ENCODE results near the gene LENG8. TPM values are rescaled to one million over a fixed set of nuclear protein-coding genes. Genes with fewer than 3 reads are reported as not detected.

Gene LENG8
- total RNA-seq, 4 donors from 2014 or later = 57.9 to 195 (median 64.1) TPM

DNA sequence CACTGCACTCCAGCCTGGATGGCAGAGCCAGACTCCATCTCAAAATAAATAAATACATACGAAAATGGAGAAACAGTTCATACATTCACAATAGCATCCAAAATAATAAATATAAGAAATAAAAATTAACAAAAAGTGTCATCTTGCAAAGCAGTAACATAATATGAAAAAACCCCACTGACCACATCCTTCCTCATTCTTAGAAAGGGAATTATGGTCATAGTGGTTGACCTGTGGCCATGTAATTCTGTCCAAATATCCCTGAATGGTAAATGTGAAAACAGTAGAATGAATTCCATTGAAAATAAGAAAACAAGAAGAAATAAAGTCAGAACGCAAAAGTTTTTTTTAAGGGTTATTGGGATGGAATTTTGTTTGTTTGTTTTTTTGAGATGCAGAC is 31.1 kb downstream of the LENG8 start:
- WGBS, 2 donors = 76 to 78% methylated on average over 2 of the region's 2 CpGs
- H3K4me3 ChIP-seq (ENCODE audit: low read depth, poor library complexity, severe bottlenecking) = no peak overlapping the region
- DNase-seq (ENCODE audit: low spot score in 2 of 2) = no peak
- TF ChIP-seq, protein P1, sequence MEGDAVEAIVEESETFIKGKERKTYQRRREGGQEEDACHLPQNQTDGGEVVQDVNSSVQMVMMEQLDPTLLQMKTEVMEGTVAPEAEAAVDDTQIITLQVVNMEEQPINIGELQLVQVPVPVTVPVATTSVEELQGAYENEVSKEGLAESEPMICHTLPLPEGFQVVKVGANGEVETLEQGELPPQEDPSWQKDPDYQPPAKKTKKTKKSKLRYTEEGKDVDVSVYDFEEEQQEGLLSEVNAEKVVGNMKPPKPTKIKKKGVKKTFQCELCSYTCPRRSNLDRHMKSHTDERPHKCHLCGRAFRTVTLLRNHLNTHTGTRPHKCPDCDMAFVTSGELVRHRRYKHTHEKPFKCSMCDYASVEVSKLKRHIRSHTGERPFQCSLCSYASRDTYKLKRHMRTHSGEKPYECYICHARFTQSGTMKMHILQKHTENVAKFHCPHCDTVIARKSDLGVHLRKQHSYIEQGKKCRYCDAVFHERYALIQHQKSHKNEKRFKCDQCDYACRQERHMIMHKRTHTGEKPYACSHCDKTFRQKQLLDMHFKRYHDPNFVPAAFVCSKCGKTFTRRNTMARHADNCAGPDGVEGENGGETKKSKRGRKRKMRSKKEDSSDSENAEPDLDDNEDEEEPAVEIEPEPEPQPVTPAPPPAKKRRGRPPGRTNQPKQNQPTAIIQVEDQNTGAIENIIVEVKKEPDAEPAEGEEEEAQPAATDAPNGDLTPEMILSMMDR (IDR thresholded peaks at IDR 0.05) = no peak
- TF ChIP-seq POLR2A (IDR thresholded peaks at IDR 0.05) = no peak
- intact Hi-C loops (cut with DNase I; ENCODE audit: low total_unique reads) = no loop called here

DNA sequence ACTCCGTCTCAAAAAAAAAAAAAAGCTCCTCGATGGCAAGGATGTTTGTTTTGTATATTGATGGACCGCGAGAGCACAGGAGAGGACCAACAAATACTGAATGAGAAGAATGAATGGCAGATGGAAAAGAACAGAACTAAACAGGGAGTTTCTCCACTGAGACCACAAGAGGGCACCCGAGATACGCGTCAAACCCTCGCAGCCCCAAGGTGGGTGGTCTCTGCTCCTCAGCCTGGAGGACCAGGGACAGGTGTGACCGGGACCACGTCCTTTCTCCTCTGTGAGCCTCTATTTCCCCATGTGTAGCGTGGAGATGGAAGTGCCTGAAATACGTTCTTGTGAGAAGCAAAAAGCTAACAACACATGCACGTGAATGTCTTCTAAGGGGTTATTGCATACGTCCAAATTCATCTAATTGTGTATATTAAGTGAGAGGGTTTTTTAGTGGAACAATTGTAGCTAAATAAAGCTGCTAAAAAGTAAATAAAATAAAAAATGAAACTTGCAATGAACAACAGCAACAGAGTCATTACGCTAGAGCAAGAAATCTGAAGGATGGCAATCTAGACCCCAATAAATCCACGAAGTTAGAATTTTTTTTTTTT is 32.4 kb downstream of the LENG8 start:
- intact Hi-C loops (cut with DNase I; ENCODE audit: low total_unique reads) = no loop called here
- no peak for DNase-seq (ENCODE audit: low spot score in 2 of 2)
- TF ChIP-seq POLR2A (IDR thresholded peaks at IDR 0.05) = no peak
- TF ChIP-seq, protein P1 (IDR thresholded peaks at IDR 0.05) = no peak
- WGBS, 2 donors = 11 to 12% methylated on average over 16 of the region's 16 CpGs
- H3K4me3 ChIP-seq (ENCODE audit: low read depth, poor library complexity, severe bottlenecking) = no peak overlapping the region

DNA sequence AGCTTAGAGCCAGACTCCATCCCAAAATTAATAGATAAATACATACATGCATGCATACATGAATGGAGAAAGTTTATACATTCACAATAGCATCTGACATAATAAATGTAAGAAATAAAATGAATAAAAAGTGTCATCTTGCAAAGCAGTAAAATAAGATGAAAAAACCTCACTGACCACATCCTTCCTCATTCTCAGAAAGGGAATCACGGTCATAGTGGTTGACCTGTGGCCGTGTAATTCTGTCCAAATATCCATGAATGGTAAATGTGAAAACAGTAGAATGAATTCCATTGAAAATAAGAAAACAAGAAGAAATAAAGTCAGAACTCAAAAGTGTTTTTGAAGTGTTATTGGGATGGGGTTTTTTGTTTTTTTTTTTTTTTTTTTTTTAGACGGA is 33.9 kb downstream of the LENG8 start:
- intact Hi-C loops (cut with DNase I; ENCODE audit: low total_unique reads) = no loop called here
- 66 to 68% methylated on average over 3 of the region's 3 CpGs for WGBS, 2 donors
- DNase-seq (ENCODE audit: low spot score in 2 of 2) = no peak
- no peak overlapping the region for H3K4me3 ChIP-seq (ENCODE audit: low read depth, poor library complexity, severe bottlenecking)
- TF ChIP-seq, protein P1 (IDR thresholded peaks at IDR 0.05) = no peak
- no peak for TF ChIP-seq POLR2A (IDR thresholded peaks at IDR 0.05)

DNA sequence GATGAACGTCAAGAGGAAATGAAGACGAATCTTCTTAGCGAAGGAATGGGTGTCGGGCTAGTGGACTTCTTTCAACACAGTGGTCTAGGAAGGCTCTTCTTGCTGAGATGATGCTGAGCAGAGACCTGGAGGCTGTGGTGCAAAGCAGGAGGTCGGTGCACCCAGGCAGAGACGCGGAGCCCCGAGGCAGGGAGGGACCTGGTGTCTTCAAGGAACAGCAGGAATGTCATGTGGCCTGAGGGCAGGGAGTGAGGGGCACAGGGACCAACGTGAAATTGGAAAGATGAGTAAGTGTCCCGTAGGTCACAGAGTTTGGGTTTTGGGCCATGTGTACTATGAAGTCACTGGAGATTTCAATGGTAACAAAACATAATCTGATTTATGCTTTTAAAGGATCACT is 35.5 kb downstream of the LENG8 start:
- no peak for TF ChIP-seq POLR2A (IDR thresholded peaks at IDR 0.05)
- TF ChIP-seq, protein P1 (IDR thresholded peaks at IDR 0.05) = no peak
- 66 to 68% methylated on average over 10 of the region's 10 CpGs for WGBS, 2 donors
- H3K4me3 ChIP-seq (ENCODE audit: low read depth, poor library complexity, severe bottlenecking) = no peak overlapping the region
- intact Hi-C loops (cut with DNase I; ENCODE audit: low total_unique reads) = no loop called here
- DNase-seq (ENCODE audit: low spot score in 2 of 2) = no peak

DNA sequence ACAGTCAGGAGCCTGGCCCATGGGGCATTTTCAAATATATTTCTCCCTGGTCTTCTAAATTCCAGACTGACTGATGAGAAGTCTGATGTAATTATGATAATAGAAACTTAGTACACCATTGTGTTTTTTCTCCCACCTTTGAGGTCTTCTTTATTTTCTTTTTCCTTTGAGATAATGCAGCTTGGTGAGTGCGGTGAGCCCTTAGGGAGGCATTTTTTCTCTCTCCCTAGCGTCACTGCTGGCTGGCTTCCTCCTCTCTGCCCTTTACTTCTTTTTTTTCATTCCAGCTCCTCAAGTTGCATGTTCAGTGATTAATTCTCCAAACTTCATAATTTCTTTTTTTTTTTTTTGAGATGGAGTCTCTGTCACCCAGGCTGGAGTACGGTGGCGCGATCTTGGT is 36.9 kb downstream of the LENG8 start:
- DNase-seq (ENCODE audit: low spot score in 2 of 2) = no peak
- no peak overlapping the region for H3K4me3 ChIP-seq (ENCODE audit: low read depth, poor library complexity, severe bottlenecking)
- intact Hi-C loops (cut with DNase I; ENCODE audit: low total_unique reads) = no loop called here
- TF ChIP-seq POLR2A (IDR thresholded peaks at IDR 0.05) = no peak
- TF ChIP-seq, protein P1 (IDR thresholded peaks at IDR 0.05) = no peak
- WGBS, 2 donors = 63 to 64% methylated on average over 5 of the region's 5 CpGs

DNA sequence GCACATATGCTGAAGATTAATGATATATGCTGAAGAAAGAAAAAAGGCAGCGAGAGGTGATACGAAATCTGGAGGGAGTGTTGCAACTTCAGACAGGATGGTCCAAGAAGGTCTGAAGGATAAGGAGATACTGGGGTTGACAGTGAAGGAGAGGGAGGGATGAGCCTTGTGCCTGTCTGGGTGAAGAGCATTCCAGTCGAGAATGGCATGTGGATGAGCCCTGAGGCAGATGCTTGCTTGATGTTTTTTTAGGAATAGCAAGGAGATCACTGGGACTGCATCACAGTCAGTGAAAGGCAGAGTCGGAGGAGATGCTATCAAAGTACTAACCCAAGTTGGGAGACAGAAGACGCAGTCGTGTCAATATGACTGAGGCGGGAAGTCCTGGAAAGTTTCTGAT is 40.3 kb downstream of the LENG8 start:
- WGBS, 2 donors = 50 to 60% methylated on average over 7 of the region's 7 CpGs
- TF ChIP-seq, protein P1 (IDR thresholded peaks at IDR 0.05) = no peak
- no peak for TF ChIP-seq POLR2A (IDR thresholded peaks at IDR 0.05)
- intact Hi-C loops (cut with DNase I; ENCODE audit: low total_unique reads) = no loop called here
- no peak for DNase-seq (ENCODE audit: low spot score in 2 of 2)
- H3K4me3 ChIP-seq (ENCODE audit: low read depth, poor library complexity, severe bottlenecking) = no peak overlapping the region

Measured in lower leg skin (tissue), 4 donors.